NB4 (cell line): ENCODE data around the gene PANX3.

Experiments
- DNase-seq: peaks from one replicate; pipeline ENCODE4 v3.0.0; 2010; ENCODE audit warnings: low read depth
- H3K4me3 ChIP-seq: one replicate; pipeline ENCODE4 v1.5.1; 2011; ENCODE audit warnings: mild to moderate bottlenecking, low read depth, low read length, moderate library complexity
- MYC ChIP-seq: IDR thresholded peaks from 2 replicates; pipeline ENCODE4 v1.6.1; 2011; ENCODE audit warnings: low read depth, low read length
- POLR2A ChIP-seq: IDR thresholded peaks from 2 replicates; pipeline ENCODE4 v1.6.1; 2011; ENCODE audit warnings: mild to moderate bottlenecking; ENCODE audit not compliant: insufficient read length; ENCODE audit errors: extremely low read depth
- TF ChIP-seq, protein P1 (sequence below): IDR thresholded peaks from 2 replicates; pipeline ENCODE4 v1.6.1; 2011; ENCODE audit warnings: low read depth, low read length
- TF ChIP-seq, protein P2 (sequence below): IDR thresholded peaks from one replicate; pipeline ENCODE4 v1.5.1; 2012; ENCODE audit warnings: low read depth, low read length

PANX3 gene

DNA sequence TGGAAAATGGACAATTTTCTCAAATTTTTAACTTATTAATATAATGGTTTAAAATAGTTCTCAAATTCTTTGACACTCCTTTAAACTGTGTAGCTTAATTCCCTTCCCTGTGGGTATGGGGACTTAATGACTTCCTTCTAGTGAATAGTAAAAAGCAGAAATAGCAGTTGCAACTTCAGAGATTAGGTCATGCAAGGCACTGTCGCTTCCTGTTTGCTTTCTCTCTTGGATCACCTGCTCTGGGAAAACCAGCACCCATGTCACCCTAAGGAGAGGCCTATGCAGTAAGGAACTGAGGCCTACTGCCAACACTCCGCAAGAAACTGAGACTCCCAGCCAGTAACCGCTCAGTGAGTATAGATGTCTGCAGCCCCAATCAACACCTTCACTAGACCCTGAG, 5.5 kb upstream of the PANX3 start:
- DNase-seq: peak; percentile 48
- H3K4me3 ChIP-seq: no peak overlapping the region
- no peak for TF ChIP-seq POLR2A
- TF ChIP-seq MYC: no peak
- TF ChIP-seq, protein P1, sequence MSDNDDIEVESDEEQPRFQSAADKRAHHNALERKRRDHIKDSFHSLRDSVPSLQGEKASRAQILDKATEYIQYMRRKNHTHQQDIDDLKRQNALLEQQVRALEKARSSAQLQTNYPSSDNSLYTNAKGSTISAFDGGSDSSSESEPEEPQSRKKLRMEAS: 0 out of 2 replicates have a peak, but pooled peaks have one; percentile 10
- TF ChIP-seq, protein P2, sequence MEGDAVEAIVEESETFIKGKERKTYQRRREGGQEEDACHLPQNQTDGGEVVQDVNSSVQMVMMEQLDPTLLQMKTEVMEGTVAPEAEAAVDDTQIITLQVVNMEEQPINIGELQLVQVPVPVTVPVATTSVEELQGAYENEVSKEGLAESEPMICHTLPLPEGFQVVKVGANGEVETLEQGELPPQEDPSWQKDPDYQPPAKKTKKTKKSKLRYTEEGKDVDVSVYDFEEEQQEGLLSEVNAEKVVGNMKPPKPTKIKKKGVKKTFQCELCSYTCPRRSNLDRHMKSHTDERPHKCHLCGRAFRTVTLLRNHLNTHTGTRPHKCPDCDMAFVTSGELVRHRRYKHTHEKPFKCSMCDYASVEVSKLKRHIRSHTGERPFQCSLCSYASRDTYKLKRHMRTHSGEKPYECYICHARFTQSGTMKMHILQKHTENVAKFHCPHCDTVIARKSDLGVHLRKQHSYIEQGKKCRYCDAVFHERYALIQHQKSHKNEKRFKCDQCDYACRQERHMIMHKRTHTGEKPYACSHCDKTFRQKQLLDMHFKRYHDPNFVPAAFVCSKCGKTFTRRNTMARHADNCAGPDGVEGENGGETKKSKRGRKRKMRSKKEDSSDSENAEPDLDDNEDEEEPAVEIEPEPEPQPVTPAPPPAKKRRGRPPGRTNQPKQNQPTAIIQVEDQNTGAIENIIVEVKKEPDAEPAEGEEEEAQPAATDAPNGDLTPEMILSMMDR: no peak

DNA sequence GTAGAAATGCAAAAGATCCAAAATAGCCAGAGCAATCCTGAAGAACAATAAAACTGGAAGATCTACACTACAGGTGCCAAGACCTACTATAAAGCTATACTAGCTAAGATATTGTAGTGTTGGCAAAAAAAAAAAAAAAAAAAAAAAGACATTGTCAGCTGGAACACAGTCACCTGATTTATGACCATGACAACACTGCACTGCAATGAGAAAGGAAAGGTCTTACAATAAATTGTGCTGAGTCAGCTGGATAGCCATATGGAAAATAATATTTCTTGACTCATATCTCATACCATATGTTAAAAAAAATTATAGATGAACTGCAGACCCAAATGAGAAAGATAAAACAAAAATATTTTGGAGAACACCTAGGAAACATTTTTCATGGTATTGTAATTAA, 3.1 kb upstream of the PANX3 start:
- no peak overlapping the region for H3K4me3 ChIP-seq
- DNase-seq: no peak
- TF ChIP-seq, protein P2: no peak
- TF ChIP-seq, protein P1: no peak
- TF ChIP-seq MYC: no peak
- no peak for TF ChIP-seq POLR2A

DNA sequence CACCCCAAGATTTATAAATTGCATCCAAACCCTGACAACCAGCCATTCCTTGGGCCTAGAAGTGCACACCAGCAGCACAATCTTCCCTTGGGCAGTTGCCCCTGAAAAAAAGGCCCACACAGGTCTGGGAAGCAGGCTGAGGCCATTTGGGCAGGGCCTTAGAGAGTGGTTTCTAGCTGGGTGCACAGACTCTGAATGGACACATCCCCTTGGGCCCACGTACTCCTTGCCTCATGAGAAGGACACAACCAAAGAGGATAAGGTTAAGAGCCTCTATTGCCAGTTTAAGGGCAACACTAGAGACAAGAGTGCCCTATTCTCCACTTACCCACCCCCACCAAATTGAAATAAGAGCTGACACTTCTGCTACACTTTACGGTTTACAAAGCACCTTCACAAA, 933 bp upstream of the PANX3 start:
- DNase-seq: no peak
- no peak for TF ChIP-seq POLR2A
- TF ChIP-seq, protein P2: no peak
- TF ChIP-seq MYC: no peak
- TF ChIP-seq, protein P1: no peak
- no peak overlapping the region for H3K4me3 ChIP-seq

DNA sequence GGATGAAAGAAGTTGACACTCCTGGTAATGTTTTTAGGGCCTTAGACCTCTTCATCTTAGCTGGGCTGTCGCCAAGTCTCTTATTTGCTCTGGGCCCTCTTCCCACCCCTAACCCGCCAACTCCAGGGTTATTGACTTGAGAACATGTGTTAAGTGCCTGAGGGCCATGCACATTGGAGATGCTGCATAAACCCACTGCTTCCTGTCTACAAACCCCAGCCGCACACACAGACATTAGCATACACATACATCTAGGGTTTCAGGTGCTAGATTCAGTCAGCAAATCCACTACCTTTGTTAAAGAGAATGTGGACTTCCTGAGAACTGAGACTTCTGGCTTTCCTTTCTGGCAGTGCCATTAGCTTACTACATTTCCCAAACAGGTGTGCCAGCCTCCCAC, 817 bp downstream of the PANX3 start:
- H3K4me3 ChIP-seq: no peak overlapping the region
- no peak for DNase-seq
- TF ChIP-seq, protein P2: no peak
- TF ChIP-seq POLR2A (no peak), MYC (no peak)
- TF ChIP-seq, protein P1: no peak

DNA sequence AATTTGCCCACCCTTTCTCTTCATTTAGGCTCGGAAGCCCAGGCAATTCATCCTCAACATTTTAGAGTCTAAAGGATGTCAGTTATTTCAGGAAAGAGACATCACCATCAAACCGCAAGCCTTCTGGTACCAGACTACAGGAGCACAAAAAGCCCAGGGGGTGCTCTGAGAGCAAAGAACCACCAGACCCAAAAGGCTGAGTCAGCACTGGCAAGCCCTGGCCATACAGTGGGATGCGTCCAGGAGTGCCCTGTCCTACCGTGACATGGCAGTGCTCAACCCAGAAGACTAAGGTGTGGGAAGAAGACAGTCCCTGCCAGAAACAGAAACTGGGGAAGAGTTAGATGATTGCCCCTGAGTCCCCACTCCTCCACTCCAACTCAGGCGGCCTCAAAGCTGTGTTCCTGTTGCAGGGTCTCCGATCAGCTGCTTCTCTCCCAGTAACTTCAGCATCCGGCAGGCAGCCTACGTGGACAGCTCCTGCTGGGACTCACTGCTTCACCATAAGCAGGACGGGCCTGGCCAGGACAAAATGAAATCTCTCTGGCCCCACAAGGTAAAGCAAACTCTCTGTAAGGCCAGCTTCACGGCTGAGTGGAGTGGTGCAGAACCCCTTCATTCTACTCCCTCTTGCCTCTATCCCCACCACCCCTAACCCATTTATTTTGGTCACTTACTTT, 1.5 kb downstream of the PANX3 start:
- no peak for TF ChIP-seq POLR2A
- no peak for TF ChIP-seq MYC
- TF ChIP-seq, protein P2: no peak
- TF ChIP-seq, protein P1: no peak
- H3K4me3 ChIP-seq: no peak overlapping the region
- DNase-seq: no peak
